GM13976 (cell line): ENCODE measurements around the gene BATF3.

ENCODE experiments used
- DNase-seq: peaks from one replicate; pipeline ENCODE4 v3.0.0; 2012; ENCODE audit warnings: low spot score
- CTCF ChIP-seq: IDR thresholded peaks from 2 replicates; pipeline ENCODE4 v1.5.1; 2012; ENCODE audit warnings: borderline replicate concordance, mild to moderate bottlenecking; ENCODE audit not compliant: insufficient read depth; ENCODE audit errors: extremely low read depth, missing control alignments, control extremely low read depth
- in situ Hi-C: fragments of 300-500 bp; cut with MboI; formaldehyde crosslinking; loops from one replicate; pipeline ENCODE4 v1.12.0; 2022; ENCODE audit warnings: low sequenced_read_pairs, mixed read lengths, inconsistent platforms; ENCODE audit not compliant: unreplicated experiment

BATF3 gene

GRCh38 chr1:212670882-212671281, 28.8 kb downstream of the BATF3 start:
- in situ Hi-C loops = loop anchor here (10.0 to 25.0 kb wide), 2 partner anchors 114 to 316 kb away; no protein-coding TSS in a partner anchor
- no peak for DNase-seq
- no peak for TF ChIP-seq CTCF

GRCh38 chr1:212670301-212670700, 29.3 kb downstream of the BATF3 start:
- no peak for TF ChIP-seq CTCF
- in situ Hi-C loops = loop anchor here (10.0 to 25.0 kb wide), 2 partner anchors 114 to 317 kb away; no protein-coding TSS in a partner anchor
- no peak for DNase-seq

GRCh38 chr1:212669600-212669999, 30.0 kb downstream of the BATF3 start:
- in situ Hi-C loops = loop anchor here (25.0 kb wide), 1 partner anchor 318 kb away; no protein-coding TSS in a partner anchor
- no peak for DNase-seq
- TF ChIP-seq CTCF = no peak

- peak; percentile 8 for TF ChIP-seq CTCF
- no peak for DNase-seq
- in situ Hi-C loops = loop anchor here (25.0 kb wide), 1 partner anchor 318 kb away; no protein-coding TSS in a partner anchor
Observed at GRCh38 chr1:212669102-212669501, 30.5 kb downstream of the BATF3 start.

- in situ Hi-C loops = loop anchor here (25.0 kb wide), 1 partner anchor 319 kb away; no protein-coding TSS in a partner anchor
- DNase-seq = no peak
- no peak for TF ChIP-seq CTCF
Observed at GRCh38 chr1:212668477-212668876, 31.2 kb downstream of the BATF3 start.

- no peak for TF ChIP-seq CTCF
- peak; percentile 58 for DNase-seq
- in situ Hi-C loops = loop anchor here (25.0 kb wide), 1 partner anchor 320 kb away; no protein-coding TSS in a partner anchor
Observed at GRCh38 chr1:212667223-212668139, 32.2 kb downstream of the BATF3 start.
